Coronary artery (tissue), 2 donors: ENCODE measurements around the gene CRTC3.

Source experiments
- DNase-seq: peaks from one replicate; pipeline ENCODE4 v3.0.0-alpha.2; 2017; ENCODE audit warnings: low spot score
- H3K27ac ChIP-seq, 2 donors: fragments of 200-600 bp; sonication (generic); one replicate each; pipeline ENCODE4 v1.5.1; 2016 to 2019
- H3K4me3 ChIP-seq: fragments of 200-600 bp; sonication (generic); 2 replicates; pipeline ENCODE4 v1.5.1; 2016; ENCODE audit warnings: mild to moderate bottlenecking, moderate library complexity
- TF ChIP-seq, protein P1 (sequence below): fragments of 200-600 bp; sonication (generic); IDR thresholded peaks from one replicate; pipeline ENCODE4 v1.5.1; 2019; ENCODE audit warnings: antibody characterized with exemption

CRTC3 gene

DNA sequence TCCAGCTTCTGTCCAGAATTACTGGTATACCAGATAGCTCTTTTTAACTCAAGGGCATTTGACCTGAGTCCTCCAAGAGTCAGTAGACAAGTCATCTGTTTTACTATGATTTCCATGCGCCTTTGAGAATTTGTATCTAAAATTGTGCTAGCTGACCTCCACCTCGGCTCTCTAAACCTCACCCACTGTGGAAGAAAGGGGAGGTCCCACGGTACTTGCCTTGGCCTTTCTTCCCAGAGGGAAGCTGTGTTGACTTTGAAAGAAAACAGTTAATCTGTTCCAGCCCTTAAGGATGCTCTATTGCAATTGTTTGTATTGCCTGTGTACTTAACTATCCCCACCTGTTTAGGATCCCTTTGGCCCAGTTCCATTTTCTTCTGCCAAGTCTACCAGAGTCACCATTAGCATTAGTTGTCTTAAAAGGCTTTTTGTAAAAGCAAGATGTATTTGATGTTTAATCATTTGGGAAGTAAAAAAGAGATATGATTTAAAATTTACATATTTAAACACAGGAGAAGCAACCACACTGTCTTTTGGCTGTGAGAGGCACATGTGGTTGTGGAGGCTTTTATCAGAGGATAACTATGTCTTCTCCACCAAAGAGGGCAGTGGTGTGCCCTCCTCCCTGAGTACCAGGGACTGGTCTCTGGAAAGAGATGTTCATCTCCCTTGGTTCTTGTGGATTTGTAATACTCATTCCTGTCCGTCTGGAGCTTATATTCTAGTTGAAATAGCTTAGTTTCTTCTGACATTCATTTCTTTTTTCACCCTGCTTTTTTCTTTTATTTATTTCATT is 88.8 kb downstream of the CRTC3 start:
- TF ChIP-seq, protein P1, sequence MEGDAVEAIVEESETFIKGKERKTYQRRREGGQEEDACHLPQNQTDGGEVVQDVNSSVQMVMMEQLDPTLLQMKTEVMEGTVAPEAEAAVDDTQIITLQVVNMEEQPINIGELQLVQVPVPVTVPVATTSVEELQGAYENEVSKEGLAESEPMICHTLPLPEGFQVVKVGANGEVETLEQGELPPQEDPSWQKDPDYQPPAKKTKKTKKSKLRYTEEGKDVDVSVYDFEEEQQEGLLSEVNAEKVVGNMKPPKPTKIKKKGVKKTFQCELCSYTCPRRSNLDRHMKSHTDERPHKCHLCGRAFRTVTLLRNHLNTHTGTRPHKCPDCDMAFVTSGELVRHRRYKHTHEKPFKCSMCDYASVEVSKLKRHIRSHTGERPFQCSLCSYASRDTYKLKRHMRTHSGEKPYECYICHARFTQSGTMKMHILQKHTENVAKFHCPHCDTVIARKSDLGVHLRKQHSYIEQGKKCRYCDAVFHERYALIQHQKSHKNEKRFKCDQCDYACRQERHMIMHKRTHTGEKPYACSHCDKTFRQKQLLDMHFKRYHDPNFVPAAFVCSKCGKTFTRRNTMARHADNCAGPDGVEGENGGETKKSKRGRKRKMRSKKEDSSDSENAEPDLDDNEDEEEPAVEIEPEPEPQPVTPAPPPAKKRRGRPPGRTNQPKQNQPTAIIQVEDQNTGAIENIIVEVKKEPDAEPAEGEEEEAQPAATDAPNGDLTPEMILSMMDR = no peak
- H3K4me3 ChIP-seq = no peak overlapping the region
- H3K27ac ChIP-seq = peak overlapping the region; percentile 8 to 56
- DNase-seq = no peak

DNA sequence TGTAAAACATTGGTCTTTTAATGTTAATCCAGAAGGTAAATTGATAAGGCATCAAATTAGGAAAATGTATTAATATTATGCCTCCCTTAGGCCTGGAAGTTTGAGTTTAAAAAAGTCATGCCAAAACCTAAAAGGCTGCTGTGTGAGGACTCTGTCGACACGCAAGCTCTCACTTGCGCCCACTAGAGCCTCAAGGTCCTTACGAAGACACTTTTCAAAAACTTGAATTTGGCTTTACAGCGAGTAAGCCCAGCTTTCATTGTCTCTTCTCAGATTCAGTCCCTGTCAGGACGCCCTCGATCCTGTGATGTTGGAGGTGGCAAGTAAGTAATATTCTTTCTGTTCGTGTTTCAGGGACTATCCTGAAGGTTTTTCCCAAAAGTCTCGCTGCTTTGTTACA is 89.7 kb downstream of the CRTC3 start:
- TF ChIP-seq, protein P1 = no peak
- no peak for DNase-seq
- no peak overlapping the region for H3K4me3 ChIP-seq
- H3K27ac ChIP-seq = no peak overlapping the region

DNA sequence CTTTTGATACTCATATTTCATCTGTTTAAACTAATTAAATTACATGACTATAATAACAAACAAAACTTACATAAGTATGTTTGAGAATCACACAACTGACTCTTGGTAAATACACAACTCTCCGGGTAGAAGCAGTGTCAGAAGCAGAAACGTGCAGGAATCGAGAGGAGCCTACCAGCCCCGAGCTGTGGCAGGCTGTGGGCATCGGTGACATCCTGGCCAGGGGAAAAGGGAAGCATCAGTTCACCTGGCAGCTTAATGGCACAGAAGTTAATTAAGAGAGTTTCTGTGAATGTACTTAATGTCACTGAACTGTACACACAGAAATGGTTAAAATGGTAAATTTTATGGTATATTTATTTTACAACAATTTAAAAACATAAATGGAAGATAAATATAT is 90.2 kb downstream of the CRTC3 start:
- no peak for DNase-seq
- TF ChIP-seq, protein P1 = no peak
- Histone ChIP-seq H3K4me3 (no peak overlapping the region), H3K27ac (no peak overlapping the region)

DNA sequence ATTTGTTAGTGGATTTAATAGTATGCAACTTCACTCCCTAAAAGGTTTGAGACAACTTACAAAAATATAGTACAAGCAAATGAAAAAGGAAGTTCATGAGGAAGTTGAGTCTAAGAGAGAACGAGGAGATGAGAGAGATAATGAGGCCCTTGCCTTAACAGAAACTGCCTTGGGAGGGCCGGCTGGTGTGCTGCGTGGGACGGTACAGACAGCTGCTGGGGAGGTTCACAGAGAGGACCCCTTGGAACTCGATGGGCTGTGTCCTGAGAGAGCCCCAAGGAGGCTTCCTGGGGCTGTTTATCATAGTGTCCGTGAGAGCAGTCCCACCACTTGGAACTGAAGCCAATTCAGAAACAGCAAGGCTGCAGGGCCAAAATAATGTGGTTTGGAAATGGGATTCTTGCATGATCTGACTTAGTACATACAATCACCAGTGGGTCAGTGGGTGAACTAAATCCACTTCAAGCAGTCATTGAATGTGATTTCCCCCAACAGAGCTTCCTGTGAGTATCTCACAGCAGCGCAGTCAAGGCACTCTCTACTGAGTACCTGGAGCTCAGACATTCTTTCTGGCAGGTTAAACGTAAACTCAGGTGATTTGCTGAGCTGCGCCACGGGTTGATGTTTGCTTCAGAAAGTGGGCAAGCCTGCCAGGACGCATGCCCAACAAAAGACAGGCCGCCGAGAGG is 90.8 kb downstream of the CRTC3 start:
- no peak for DNase-seq
- Histone ChIP-seq H3K27ac (no peak overlapping the region), H3K4me3 (no peak overlapping the region)
- TF ChIP-seq, protein P1 = no peak

DNA sequence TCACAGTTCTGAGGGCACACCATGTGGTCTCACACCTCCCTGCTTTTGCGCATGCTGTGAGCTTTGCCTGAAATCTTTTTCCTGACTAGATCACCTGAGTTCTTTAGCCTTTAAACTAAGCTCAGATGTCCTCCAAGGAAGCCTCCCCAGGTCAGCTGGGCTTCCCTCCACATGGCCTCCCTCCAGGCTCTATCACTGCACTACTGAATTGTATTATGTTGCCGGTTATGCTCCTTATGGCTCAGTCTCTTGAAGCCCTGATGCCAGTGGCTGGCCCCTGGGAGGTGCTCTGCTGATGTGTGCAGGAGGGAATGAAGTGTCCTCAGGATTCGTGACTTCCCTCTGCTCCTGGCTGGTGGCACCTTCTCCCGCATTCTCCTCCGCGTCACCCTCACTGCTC is 94.1 kb downstream of the CRTC3 start:
- no peak for DNase-seq
- H3K4me3 ChIP-seq = no peak overlapping the region
- TF ChIP-seq, protein P1 = no peak
- no peak overlapping the region for H3K27ac ChIP-seq

DNA sequence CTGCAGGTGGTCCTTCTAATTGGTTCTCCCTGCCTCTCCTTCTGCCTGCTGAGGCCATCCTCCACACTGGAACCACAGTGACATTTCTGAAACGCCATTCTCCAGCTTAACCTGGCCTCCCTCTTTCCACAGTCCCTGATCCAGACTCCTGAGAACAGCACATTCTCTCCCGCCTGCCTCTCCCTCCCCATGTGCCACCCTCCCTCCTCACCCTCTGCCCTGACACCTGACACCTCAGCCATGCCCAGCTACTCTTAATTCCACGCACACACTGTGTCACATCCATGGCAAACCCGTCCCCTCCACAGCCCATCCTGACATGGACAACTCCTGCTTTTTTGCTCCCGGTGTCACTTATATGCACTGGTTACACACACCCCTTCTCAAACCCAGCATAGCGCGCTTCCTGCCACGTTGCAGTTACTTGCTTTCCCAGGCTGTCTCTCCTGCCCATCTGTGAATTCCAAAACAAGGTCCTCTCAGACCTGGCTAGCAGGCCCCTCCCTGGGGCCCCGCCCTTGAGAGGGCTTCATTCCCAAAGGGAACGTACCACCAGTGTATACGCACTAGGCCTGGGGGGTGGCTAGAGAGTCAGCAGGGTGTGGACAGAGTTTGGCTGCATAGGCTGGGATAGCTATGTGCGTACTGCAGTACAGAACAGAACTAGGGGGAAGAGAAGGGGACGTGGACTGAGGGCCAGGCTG is 94.7 kb downstream of the CRTC3 start:
- H3K27ac ChIP-seq = peak overlapping the region in 1 of 2 donors; percentile 11
- no peak for DNase-seq
- TF ChIP-seq, protein P1 = no peak
- H3K4me3 ChIP-seq = no peak overlapping the region
